HG03108 (cell line): ENCODE measurements around the gene ATP2A2.
"Not testable (repeated sequence)": the region's sequence is repeated elsewhere in the genome, so short reads cannot be mapped to it uniquely, and the experiment has no call there.

Experiments used
- ATAC-seq: cut with Tn5 transposase; IDR thresholded peaks from one replicate; pipeline ENCODE4 v1.9.1; 2021; ENCODE audit warnings: moderate library complexity; ENCODE audit not compliant: unreplicated experiment

ATP2A2 gene

GRCh38 chr12:110365489-110366320, 84.7 kb downstream of the ATP2A2 start:
- no peak for ATAC-seq

- no peak for ATAC-seq
Measured at GRCh38 chr12:110366321-110367142, 85.5 kb downstream of the ATP2A2 start.

GRCh38 chr12:110367181-110367864, 86.3 kb downstream of the ATP2A2 start:
- ATAC-seq: no peak

GRCh38 chr12:110369992-110370391, 88.9 kb downstream of the ATP2A2 start:
- ATAC-seq: no peak

- ATAC-seq: no peak
Measured at GRCh38 chr12:110370732-110371231, 89.7 kb downstream of the ATP2A2 start.

GRCh38 chr12:110371408-110372055, 90.5 kb downstream of the ATP2A2 start:
- ATAC-seq: peak; percentile 78

GRCh38 chr12:110372056-110372425, 91.0 kb downstream of the ATP2A2 start:
- ATAC-seq: no peak

- no peak for ATAC-seq
Measured at GRCh38 chr12:110373025-110373424, 92.0 kb downstream of the ATP2A2 start.

GRCh38 chr12:110373425-110373824, 92.4 kb downstream of the ATP2A2 start:
- ATAC-seq: no peak

- ATAC-seq: no peak
Measured at GRCh38 chr12:110373962-110374611, 93.0 kb downstream of the ATP2A2 start.

- ATAC-seq: not testable (repeated sequence)
Measured at GRCh38 chr12:110378131-110378790, 97.2 kb downstream of the ATP2A2 start.

- no peak for ATAC-seq
Measured at GRCh38 chr12:110379197-110379596, 98.2 kb downstream of the ATP2A2 start.

GRCh38 chr12:110379631-110380030, 98.6 kb downstream of the ATP2A2 start:
- no peak for ATAC-seq

- ATAC-seq: no peak
Measured at GRCh38 chr12:110382683-110383082, 101.6 kb downstream of the ATP2A2 start.
